Liver (tissue), 9 donors: ENCODE data around the gene LHX8. TPM values are rescaled to one million over a fixed set of nuclear protein-coding genes. Genes with fewer than 3 reads are reported as not detected.

Experiments
- DNase-seq: peaks from one replicate; pipeline ENCODE4 v3.0.0-alpha.2; 2017; ENCODE audit warnings: low spot score
- H3K27ac ChIP-seq, 2 donors: one replicate each; pipeline ENCODE4 v1.7.0; 2013; ENCODE audit warnings: inconsistent platforms in 2 of 2, low read length in 2 of 2, control low read depth in 1 of 2, low read depth in 1 of 2, mild to moderate bottlenecking in 1 of 2
- H3K27me3 ChIP-seq, 4 donors: one replicate each; pipeline versions ENCODE4 v1.6.1 to v1.7.0; 2013; ENCODE audit warnings: low read length in 3 of 4, inconsistent platforms in 1 of 4, mild to moderate bottlenecking in 1 of 4, moderate library complexity in 1 of 4; ENCODE audit not compliant: control insufficient read depth in 4 of 4, insufficient read depth in 4 of 4
- H3K36me3 ChIP-seq, 4 donors: one replicate each; pipeline versions ENCODE4 v1.6.1 to v1.7.0; 2013; ENCODE audit warnings: low read length in 3 of 4, mild to moderate bottlenecking in 3 of 4, low read depth in 1 of 4, moderate library complexity in 1 of 4; ENCODE audit not compliant: control insufficient read depth in 4 of 4, insufficient read depth in 3 of 4
- H3K4me1 ChIP-seq, 4 donors: one replicate each; pipeline versions ENCODE4 v1.6.1 to v1.7.0; 2013; ENCODE audit warnings: low read length in 3 of 4, mild to moderate bottlenecking in 3 of 4, moderate library complexity in 1 of 4; ENCODE audit not compliant: control insufficient read depth in 4 of 4, insufficient read depth in 4 of 4
- H3K4me3 ChIP-seq, 3 donors: one replicate each; pipeline versions ENCODE4 v1.6.1 to v1.7.0; 2013; ENCODE audit warnings: low read length in 3 of 3, control low read depth in 1 of 3, low read depth in 1 of 3, mild to moderate bottlenecking in 1 of 3
- H3K9ac ChIP-seq, 2 donors: one replicate each; pipeline ENCODE4 v1.7.0; 2013; ENCODE audit warnings: low read length in 2 of 2, mild to moderate bottlenecking in 2 of 2, moderate library complexity in 2 of 2, control low read depth in 1 of 2, low read depth in 1 of 2
- H3K9me3 ChIP-seq, 4 donors: one replicate each; pipeline versions ENCODE4 v1.6.1 to v1.7.0; 2013; ENCODE audit warnings: low read length in 3 of 4; ENCODE audit not compliant: control insufficient read depth in 4 of 4
- CTCF ChIP-seq: fragments of 150-350 bp; IDR thresholded peaks from 2 replicates; pipeline ENCODE4 v1.5.1; 2017; ENCODE audit warnings: improper control_type of control experiment, low read depth, low read length; ENCODE audit not compliant: missing input control
- EGR1 ChIP-seq, 2 donors: IDR thresholded peaks; 2 replicates each; pipeline ENCODE4 v1.6.1; 2016 to 2018; ENCODE audit warnings: antibody characterized with exemption in 2 of 2, low read depth in 2 of 2
- FOXA1 ChIP-seq: IDR thresholded peaks from 2 replicates; pipeline ENCODE4 v1.6.1; 2016; ENCODE audit warnings: antibody characterized with exemption
- FOXA2 ChIP-seq: IDR thresholded peaks from 2 replicates; pipeline ENCODE4 v1.6.1; 2016; ENCODE audit warnings: antibody characterized with exemption
- GABPA ChIP-seq, 2 donors: IDR thresholded peaks in 1 of 2; conservative IDR thresholded peaks in 1 of 2; 2 replicates each; pipeline ENCODE4 v1.6.1; 2016; ENCODE audit warnings: antibody characterized with exemption in 2 of 2, mild to moderate bottlenecking in 1 of 2, moderate library complexity in 1 of 2
- HNF4A ChIP-seq, 2 donors: conservative IDR thresholded peaks; 2 replicates each; pipeline ENCODE4 v1.6.1; 2016; ENCODE audit warnings: antibody characterized with exemption in 2 of 2, mild to moderate bottlenecking in 2 of 2
- HNF4G ChIP-seq: IDR thresholded peaks from 2 replicates; pipeline ENCODE4 v1.6.1; 2016; ENCODE audit warnings: antibody characterized with exemption
- JUND ChIP-seq, 2 donors: IDR thresholded peaks; 2 replicates each; pipeline ENCODE4 v1.6.1; 2016; ENCODE audit warnings: antibody characterized with exemption in 2 of 2
- MAX ChIP-seq: IDR thresholded peaks from 2 replicates; pipeline ENCODE4 v1.6.1; 2016; ENCODE audit warnings: antibody characterized with exemption
- RAD21 ChIP-seq, 2 donors: IDR thresholded peaks; 2 replicates each; pipeline ENCODE4 v1.6.1; 2016; ENCODE audit warnings: antibody characterized with exemption in 2 of 2, mild to moderate bottlenecking in 2 of 2
- RXRA ChIP-seq, 2 donors: IDR thresholded peaks; 2 replicates each; pipeline ENCODE4 v1.6.1; 2017 to 2018; ENCODE audit warnings: antibody characterized with exemption in 2 of 2, mild to moderate bottlenecking in 1 of 2
- TAF1 ChIP-seq: conservative IDR thresholded peaks from 2 replicates; pipeline ENCODE4 v1.6.1; 2016; ENCODE audit warnings: antibody characterized with exemption, mild to moderate bottlenecking
- YY1 ChIP-seq: IDR thresholded peaks from 2 replicates; pipeline ENCODE4 v1.6.1; 2016; ENCODE audit warnings: antibody characterized with exemption, mild to moderate bottlenecking
- WGBS: extraction: QIAGEN DNeasy Blood & Tissue Kit; methylation state at CpG from one replicate; pipeline ENCODE4 v1.1.7; 2013; 5-methylcytosine and 5-hydroxymethylcytosine counted together
- polyA plus RNA-seq, 2 donors: library from polyadenylated mRNA; stranded (reverse) in 1 of 2; unstranded in 1 of 2; fragments of 200-250 nt in 1 of 2; fragments of >200 nt in 1 of 2; fragmentation: Nextera tagmentation in 1 of 2; extraction: Ambion mirVana in 1 of 2; gene quantifications; one replicate each; pipeline versions ENCODE4 v1.2.1 to v1.2.3, GENCODE V29; 2013 to 2015
- total RNA-seq, 2 donors: library from RNA; depleted of rRNA; stranded (reverse); fragments of >200 nt; gene quantifications; one replicate each; pipeline ENCODE4 v1.2.3, GENCODE V29; 2014
- TF ChIP-seq, protein P1 (sequence below): IDR thresholded peaks from 2 replicates; pipeline ENCODE4 v1.6.1; 2016; ENCODE audit warnings: antibody characterized with exemption
- TF ChIP-seq, protein P2 (sequence below): IDR thresholded peaks from 2 replicates; pipeline ENCODE4 v1.6.1; 2016; ENCODE audit warnings: antibody characterized with exemption, mild to moderate bottlenecking
- TF ChIP-seq, protein P3 (sequence below): IDR thresholded peaks from 2 replicates; pipeline ENCODE4 v1.6.1; 2016; ENCODE audit warnings: antibody characterized with exemption
- donor health status: healthy.
- donor health status: healthy.
- donor health status: healthy.
- donor health status: healthy.
- donor health status: healthy.

The LHX8 gene
- total and polyA plus RNA-seq, 4 donors = not detected

DNA sequence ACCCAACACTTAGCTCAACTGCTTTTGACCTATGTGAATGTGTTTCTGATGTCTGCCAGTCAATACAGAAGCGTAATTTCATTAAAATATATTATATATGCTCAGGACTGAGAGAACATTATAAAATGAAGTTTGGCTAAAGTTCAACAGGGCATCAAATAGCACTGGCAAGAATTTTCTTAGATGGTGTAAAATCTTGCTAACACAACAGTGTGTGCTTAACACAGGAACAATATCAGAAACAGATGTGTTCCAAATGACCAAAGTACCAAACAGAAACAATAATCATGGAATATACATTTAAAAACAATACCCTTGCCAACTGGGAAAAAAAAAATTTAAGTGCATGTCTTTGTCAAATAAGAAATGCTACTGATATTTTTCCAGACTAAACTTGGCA, 10.4 kb upstream of the LHX8 start:
- no peak overlapping the region for H3K27ac ChIP-seq
- DNase-seq = no peak
- WGBS = 75% methylated on average over 1 of the region's 1 CpG
- H3K4me3 ChIP-seq = no peak overlapping the region
- H3K9ac ChIP-seq = no peak overlapping the region
- peaks cover 0 to 4% (median 3%) of the 10 kb centered on the region in 4 donors for H3K9me3 ChIP-seq
- peaks cover 0 to 3% (median 0%) of the 10 kb centered on the region in 4 donors for H3K4me1 ChIP-seq
- no peak for TF ChIP-seq FOXA2
- no peak for TF ChIP-seq RAD21 (IDR thresholded peaks at IDR 0.05)
- no peak for TF ChIP-seq MAX
- TF ChIP-seq, protein P1, sequence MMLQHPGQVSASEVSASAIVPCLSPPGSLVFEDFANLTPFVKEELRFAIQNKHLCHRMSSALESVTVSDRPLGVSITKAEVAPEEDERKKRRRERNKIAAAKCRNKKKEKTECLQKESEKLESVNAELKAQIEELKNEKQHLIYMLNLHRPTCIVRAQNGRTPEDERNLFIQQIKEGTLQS = no peak
- no peak for TF ChIP-seq HNF4G
- TF ChIP-seq CTCF = no peak
- TF ChIP-seq TAF1 = no peak
- no peak for TF ChIP-seq EGR1 (IDR thresholded peaks at IDR 0.05; ENCODE audit: low read depth in 2 of 2)
- no peak for TF ChIP-seq FOXA1
- no peak for TF ChIP-seq RXRA (IDR thresholded peaks at IDR 0.05)
- TF ChIP-seq HNF4A (conservative IDR thresholded peaks at IDR 0.05) = no peak
- peaks cover 3 to 19% (median 8%) of the 10 kb centered on the region in 4 donors for H3K27me3 ChIP-seq
- H3K36me3 ChIP-seq = no peaks in the 10 kb centered on the region

GRCh38 chr1:75124510-75124909, 9.7 kb upstream of the LHX8 start:
- 21% methylated on average over 23 of the region's 23 CpGs for WGBS
- no peak overlapping the region for H3K4me3 ChIP-seq
- no peaks in the 10 kb centered on the region for H3K36me3 ChIP-seq
- H3K9ac ChIP-seq = no peak overlapping the region
- peaks cover 0 to 4% (median 3%) of the 10 kb centered on the region in 4 donors for H3K9me3 ChIP-seq
- peaks cover 3 to 20% (median 8%) of the 10 kb centered on the region in 4 donors for H3K27me3 ChIP-seq
- no peak for DNase-seq
- TF ChIP-seq FOXA1 (no peak), RAD21 (IDR thresholded peaks at IDR 0.05) (no peak), JUND (IDR thresholded peaks at IDR 0.05) (no peak), YY1 (no peak), TAF1 (no peak), GABPA (IDR thresholded peaks at IDR 0.05 in 1 of 2, conservative IDR thresholded peaks at IDR 0.05 in 1 of 2) (no peak)
- TF ChIP-seq, protein P2, sequence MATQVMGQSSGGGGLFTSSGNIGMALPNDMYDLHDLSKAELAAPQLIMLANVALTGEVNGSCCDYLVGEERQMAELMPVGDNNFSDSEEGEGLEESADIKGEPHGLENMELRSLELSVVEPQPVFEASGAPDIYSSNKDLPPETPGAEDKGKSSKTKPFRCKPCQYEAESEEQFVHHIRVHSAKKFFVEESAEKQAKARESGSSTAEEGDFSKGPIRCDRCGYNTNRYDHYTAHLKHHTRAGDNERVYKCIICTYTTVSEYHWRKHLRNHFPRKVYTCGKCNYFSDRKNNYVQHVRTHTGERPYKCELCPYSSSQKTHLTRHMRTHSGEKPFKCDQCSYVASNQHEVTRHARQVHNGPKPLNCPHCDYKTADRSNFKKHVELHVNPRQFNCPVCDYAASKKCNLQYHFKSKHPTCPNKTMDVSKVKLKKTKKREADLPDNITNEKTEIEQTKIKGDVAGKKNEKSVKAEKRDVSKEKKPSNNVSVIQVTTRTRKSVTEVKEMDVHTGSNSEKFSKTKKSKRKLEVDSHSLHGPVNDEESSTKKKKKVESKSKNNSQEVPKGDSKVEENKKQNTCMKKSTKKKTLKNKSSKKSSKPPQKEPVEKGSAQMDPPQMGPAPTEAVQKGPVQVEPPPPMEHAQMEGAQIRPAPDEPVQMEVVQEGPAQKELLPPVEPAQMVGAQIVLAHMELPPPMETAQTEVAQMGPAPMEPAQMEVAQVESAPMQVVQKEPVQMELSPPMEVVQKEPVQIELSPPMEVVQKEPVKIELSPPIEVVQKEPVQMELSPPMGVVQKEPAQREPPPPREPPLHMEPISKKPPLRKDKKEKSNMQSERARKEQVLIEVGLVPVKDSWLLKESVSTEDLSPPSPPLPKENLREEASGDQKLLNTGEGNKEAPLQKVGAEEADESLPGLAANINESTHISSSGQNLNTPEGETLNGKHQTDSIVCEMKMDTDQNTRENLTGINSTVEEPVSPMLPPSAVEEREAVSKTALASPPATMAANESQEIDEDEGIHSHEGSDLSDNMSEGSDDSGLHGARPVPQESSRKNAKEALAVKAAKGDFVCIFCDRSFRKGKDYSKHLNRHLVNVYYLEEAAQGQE = no peak
- TF ChIP-seq, protein P3, sequence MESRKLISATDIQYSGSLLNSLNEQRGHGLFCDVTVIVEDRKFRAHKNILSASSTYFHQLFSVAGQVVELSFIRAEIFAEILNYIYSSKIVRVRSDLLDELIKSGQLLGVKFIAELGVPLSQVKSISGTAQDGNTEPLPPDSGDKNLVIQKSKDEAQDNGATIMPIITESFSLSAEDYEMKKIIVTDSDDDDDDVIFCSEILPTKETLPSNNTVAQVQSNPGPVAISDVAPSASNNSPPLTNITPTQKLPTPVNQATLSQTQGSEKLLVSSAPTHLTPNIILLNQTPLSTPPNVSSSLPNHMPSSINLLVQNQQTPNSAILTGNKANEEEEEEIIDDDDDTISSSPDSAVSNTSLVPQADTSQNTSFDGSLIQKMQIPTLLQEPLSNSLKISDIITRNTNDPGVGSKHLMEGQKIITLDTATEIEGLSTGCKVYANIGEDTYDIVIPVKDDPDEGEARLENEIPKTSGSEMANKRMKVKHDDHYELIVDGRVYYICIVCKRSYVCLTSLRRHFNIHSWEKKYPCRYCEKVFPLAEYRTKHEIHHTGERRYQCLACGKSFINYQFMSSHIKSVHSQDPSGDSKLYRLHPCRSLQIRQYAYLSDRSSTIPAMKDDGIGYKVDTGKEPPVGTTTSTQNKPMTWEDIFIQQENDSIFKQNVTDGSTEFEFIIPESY = no peak
- no peak overlapping the region for H3K27ac ChIP-seq
- peaks cover 0 to 3% (median 0%) of the 10 kb centered on the region in 4 donors for H3K4me1 ChIP-seq
